GM23338 (cell line): Measurements from ENCODE around the gene SCFD2.

Experiments
- POLR2AphosphoS5 ChIP-seq: IDR thresholded peaks from 2 replicates; pipeline ENCODE4 v1.6.1; 2016; ENCODE audit warnings: antibody characterized with exemption, low read depth
- TF ChIP-seq, protein P1 (sequence below), 2 experiments: fragments of 200-600 bp in 1 of 2; sonication (generic) in 1 of 2; conservative IDR thresholded peaks; 2 replicates each; pipeline versions ENCODE4 v1.5.1 to v1.6.1; 2016 to 2017; ENCODE audit warnings: antibody characterized with exemption in 2 of 2, low read depth in 2 of 2, mild to moderate bottlenecking in 2 of 2, moderate library complexity in 1 of 2
- TF ChIP-seq, protein P2 (sequence below): fragments of 250-450 bp; sonication (Bioruptor Pico); IDR thresholded peaks from 2 replicates; pipeline ENCODE4 v1.5.0; 2020; ENCODE audit warnings: mild to moderate bottlenecking, moderate library complexity

DNA sequence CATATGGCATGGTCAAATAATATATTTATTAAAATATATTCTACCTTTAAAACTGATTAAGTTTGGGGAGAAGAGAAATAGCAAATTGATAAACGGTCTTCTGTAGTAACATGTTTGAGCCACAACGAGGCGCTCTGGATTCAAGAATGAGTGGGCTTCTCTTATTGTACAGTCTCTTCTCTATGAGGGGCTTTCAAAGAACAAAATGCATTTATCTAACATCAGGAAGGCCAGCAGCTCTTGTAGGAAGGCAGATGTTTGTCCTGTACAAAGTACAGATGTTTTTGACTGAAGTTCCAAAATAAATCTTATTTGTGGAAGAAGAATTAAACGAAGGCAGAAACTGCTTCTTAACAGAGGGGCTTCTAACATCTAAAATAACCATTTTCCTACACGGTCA lies 350.2 kb downstream of the SCFD2 start:
- no peak for TF ChIP-seq POLR2AphosphoS5
- TF ChIP-seq, protein P1, sequence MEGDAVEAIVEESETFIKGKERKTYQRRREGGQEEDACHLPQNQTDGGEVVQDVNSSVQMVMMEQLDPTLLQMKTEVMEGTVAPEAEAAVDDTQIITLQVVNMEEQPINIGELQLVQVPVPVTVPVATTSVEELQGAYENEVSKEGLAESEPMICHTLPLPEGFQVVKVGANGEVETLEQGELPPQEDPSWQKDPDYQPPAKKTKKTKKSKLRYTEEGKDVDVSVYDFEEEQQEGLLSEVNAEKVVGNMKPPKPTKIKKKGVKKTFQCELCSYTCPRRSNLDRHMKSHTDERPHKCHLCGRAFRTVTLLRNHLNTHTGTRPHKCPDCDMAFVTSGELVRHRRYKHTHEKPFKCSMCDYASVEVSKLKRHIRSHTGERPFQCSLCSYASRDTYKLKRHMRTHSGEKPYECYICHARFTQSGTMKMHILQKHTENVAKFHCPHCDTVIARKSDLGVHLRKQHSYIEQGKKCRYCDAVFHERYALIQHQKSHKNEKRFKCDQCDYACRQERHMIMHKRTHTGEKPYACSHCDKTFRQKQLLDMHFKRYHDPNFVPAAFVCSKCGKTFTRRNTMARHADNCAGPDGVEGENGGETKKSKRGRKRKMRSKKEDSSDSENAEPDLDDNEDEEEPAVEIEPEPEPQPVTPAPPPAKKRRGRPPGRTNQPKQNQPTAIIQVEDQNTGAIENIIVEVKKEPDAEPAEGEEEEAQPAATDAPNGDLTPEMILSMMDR (conservative IDR thresholded peaks at IDR 0.05; ENCODE audit: low read depth in 2 of 2): peak; percentile 86 to 90
- TF ChIP-seq, protein P2, sequence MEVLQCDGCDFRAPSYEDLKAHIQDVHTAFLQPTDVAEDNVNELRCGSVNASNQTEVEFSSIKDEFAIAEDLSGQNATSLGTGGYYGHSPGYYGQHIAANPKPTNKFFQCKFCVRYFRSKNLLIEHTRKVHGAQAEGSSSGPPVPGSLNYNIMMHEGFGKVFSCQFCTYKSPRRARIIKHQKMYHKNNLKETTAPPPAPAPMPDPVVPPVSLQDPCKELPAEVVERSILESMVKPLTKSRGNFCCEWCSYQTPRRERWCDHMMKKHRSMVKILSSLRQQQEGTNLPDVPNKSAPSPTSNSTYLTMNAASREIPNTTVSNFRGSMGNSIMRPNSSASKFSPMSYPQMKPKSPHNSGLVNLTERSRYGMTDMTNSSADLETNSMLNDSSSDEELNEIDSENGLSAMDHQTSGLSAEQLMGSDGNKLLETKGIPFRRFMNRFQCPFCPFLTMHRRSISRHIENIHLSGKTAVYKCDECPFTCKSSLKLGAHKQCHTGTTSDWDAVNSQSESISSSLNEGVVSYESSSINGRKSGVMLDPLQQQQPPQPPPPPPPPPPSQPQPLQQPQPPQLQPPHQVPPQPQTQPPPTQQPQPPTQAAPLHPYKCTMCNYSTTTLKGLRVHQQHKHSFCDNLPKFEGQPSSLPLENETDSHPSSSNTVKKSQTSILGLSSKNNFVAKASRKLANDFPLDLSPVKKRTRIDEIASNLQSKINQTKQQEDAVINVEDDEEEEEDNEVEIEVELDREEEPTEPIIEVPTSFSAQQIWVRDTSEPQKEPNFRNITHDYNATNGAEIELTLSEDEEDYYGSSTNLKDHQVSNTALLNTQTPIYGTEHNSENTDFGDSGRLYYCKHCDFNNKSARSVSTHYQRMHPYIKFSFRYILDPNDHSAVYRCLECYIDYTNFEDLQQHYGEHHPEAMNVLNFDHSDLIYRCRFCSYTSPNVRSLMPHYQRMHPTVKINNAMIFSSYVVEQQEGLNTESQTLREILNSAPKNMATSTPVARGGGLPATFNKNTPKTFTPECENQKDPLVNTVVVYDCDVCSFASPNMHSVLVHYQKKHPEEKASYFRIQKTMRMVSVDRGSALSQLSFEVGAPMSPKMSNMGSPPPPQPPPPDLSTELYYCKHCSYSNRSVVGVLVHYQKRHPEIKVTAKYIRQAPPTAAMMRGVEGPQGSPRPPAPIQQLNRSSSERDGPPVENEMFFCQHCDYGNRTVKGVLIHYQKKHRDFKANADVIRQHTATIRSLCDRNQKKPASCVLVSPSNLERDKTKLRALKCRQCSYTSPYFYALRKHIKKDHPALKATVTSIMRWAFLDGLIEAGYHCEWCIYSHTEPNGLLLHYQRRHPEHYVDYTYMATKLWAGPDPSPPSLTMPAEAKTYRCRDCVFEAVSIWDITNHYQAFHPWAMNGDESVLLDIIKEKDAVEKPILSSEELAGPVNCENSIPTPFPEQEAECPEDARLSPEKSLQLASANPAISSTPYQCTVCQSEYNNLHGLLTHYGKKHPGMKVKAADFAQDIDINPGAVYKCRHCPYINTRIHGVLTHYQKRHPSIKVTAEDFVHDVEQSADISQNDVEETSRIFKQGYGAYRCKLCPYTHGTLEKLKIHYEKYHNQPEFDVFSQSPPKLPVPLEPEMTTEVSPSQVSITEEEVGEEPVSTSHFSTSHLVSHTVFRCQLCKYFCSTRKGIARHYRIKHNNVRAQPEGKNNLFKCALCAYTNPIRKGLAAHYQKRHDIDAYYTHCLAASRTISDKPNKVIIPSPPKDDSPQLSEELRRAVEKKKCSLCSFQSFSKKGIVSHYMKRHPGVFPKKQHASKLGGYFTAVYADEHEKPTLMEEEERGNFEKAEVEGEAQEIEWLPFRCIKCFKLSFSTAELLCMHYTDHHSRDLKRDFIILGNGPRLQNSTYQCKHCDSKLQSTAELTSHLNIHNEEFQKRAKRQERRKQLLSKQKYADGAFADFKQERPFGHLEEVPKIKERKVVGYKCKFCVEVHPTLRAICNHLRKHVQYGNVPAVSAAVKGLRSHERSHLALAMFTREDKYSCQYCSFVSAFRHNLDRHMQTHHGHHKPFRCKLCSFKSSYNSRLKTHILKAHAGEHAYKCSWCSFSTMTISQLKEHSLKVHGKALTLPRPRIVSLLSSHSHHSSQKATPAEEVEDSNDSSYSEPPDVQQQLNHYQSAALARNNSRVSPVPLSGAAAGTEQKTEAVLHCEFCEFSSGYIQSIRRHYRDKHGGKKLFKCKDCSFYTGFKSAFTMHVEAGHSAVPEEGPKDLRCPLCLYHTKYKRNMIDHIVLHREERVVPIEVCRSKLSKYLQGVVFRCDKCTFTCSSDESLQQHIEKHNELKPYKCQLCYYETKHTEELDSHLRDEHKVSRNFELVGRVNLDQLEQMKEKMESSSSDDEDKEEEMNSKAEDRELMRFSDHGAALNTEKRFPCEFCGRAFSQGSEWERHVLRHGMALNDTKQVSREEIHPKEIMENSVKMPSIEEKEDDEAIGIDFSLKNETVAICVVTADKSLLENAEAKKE: no peak
